ENCODE measurements around the gene MCM3.

Gene MCM3

DNA sequence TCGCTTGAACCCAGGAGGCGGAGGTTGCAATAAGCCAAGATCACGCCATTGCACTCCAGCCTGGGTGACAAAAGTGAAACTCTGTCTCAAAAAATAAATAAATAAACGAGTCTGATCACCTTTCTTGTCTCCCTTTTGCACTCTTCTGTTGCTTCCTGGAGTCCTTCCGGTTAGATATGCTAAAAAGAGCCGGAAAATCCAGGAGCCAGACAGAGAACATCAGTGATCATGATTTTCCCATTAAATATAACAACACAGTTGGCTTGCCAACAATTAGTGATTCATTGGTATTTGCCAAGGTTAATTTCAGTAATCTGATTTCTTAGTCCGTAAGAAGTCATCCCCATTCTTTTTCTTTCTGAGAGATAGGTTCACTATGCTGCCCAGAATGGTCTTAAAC is 3.7 kb upstream of the MCM3 start:
- TF ChIP-seq, protein P1, sequence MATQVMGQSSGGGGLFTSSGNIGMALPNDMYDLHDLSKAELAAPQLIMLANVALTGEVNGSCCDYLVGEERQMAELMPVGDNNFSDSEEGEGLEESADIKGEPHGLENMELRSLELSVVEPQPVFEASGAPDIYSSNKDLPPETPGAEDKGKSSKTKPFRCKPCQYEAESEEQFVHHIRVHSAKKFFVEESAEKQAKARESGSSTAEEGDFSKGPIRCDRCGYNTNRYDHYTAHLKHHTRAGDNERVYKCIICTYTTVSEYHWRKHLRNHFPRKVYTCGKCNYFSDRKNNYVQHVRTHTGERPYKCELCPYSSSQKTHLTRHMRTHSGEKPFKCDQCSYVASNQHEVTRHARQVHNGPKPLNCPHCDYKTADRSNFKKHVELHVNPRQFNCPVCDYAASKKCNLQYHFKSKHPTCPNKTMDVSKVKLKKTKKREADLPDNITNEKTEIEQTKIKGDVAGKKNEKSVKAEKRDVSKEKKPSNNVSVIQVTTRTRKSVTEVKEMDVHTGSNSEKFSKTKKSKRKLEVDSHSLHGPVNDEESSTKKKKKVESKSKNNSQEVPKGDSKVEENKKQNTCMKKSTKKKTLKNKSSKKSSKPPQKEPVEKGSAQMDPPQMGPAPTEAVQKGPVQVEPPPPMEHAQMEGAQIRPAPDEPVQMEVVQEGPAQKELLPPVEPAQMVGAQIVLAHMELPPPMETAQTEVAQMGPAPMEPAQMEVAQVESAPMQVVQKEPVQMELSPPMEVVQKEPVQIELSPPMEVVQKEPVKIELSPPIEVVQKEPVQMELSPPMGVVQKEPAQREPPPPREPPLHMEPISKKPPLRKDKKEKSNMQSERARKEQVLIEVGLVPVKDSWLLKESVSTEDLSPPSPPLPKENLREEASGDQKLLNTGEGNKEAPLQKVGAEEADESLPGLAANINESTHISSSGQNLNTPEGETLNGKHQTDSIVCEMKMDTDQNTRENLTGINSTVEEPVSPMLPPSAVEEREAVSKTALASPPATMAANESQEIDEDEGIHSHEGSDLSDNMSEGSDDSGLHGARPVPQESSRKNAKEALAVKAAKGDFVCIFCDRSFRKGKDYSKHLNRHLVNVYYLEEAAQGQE (IDR thresholded peaks at IDR 0.05; ENCODE audit: low read depth): no peak
- TF ChIP-seq TCF12 (IDR thresholded peaks at IDR 0.05; ENCODE audit: low read depth) (no peak), TAF1 (IDR thresholded peaks at IDR 0.05; ENCODE audit: low read depth) (no peak), TEAD4 (IDR thresholded peaks at IDR 0.05) (no peak), EGR1 (IDR thresholded peaks at IDR 0.05) (no peak), FOXM1 (IDR thresholded peaks at IDR 0.05; ENCODE audit: borderline replicate concordance, low read depth) (no peak), CREB1 (IDR thresholded peaks at IDR 0.05; ENCODE audit: low read depth) (no peak), USF1 (IDR thresholded peaks at IDR 0.05) (no peak), YY1 (IDR thresholded peaks at IDR 0.05; ENCODE audit: low read depth) (no peak), NFIC (IDR thresholded peaks at IDR 0.05) (no peak)

DNA sequence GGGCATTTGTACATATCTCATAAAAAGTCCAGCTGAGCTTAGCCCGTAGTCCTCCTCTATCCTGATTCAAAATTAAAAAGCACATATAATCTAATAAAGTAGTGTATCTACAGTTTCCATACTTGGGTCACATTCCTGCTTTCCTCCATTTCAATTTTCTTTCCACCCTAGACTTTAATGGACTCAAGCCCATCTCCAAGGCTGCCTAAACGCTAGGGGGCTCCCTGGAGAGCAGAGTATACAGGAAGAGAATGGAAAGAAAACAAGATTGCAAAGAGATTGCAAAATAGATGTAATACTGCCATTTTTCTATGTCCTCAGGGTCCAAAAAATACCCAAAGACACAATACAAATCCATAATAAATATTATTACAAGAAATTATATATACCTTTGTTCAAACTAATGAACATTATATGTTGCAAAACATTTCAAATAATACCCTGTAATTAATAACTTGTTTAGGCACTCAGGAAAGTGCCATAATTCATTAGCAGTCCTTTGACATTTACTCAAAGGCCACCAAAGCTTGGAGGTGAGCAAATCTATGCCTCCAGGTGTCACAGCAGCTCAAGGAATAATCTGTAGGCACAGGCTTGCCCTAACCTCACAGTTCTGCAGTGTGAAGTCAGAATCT is 2.4 kb upstream of the MCM3 start:
- TF ChIP-seq, protein P1 (IDR thresholded peaks at IDR 0.05; ENCODE audit: low read depth): no peak
- TF ChIP-seq ZBTB7A (IDR thresholded peaks at IDR 0.05; ENCODE audit: low read depth): no peak
- TF ChIP-seq NFIC (IDR thresholded peaks at IDR 0.05): no peak
- no peak for TF ChIP-seq EGR1 (IDR thresholded peaks at IDR 0.05)
- TF ChIP-seq TCF12 (IDR thresholded peaks at IDR 0.05; ENCODE audit: low read depth): no peak
- no peak for TF ChIP-seq TAF1 (IDR thresholded peaks at IDR 0.05; ENCODE audit: low read depth)
- peak; percentile 85 for TF ChIP-seq CEBPB (IDR thresholded peaks at IDR 0.05)
- TF ChIP-seq EP300 (IDR thresholded peaks at IDR 0.05; ENCODE audit: borderline replicate concordance): no peak
- TF ChIP-seq MAX (IDR thresholded peaks at IDR 0.05): no peak
- peak; percentile 70; the same call in 1 of the 2 replicates for TF ChIP-seq YY1 (IDR thresholded peaks at IDR 0.05; ENCODE audit: low read depth)
- TF ChIP-seq USF1 (IDR thresholded peaks at IDR 0.05): no peak
- no peak for TF ChIP-seq FOXM1 (IDR thresholded peaks at IDR 0.05; ENCODE audit: borderline replicate concordance, low read depth)
- TF ChIP-seq CREB1 (IDR thresholded peaks at IDR 0.05; ENCODE audit: low read depth): no peak
- peak; percentile 72 for TF ChIP-seq RAD21 (IDR thresholded peaks at IDR 0.05; ENCODE audit: low read depth)
- TF ChIP-seq TEAD4 (IDR thresholded peaks at IDR 0.05): 0 out of 2 replicates have a peak, but pooled peaks have one; percentile 14

DNA sequence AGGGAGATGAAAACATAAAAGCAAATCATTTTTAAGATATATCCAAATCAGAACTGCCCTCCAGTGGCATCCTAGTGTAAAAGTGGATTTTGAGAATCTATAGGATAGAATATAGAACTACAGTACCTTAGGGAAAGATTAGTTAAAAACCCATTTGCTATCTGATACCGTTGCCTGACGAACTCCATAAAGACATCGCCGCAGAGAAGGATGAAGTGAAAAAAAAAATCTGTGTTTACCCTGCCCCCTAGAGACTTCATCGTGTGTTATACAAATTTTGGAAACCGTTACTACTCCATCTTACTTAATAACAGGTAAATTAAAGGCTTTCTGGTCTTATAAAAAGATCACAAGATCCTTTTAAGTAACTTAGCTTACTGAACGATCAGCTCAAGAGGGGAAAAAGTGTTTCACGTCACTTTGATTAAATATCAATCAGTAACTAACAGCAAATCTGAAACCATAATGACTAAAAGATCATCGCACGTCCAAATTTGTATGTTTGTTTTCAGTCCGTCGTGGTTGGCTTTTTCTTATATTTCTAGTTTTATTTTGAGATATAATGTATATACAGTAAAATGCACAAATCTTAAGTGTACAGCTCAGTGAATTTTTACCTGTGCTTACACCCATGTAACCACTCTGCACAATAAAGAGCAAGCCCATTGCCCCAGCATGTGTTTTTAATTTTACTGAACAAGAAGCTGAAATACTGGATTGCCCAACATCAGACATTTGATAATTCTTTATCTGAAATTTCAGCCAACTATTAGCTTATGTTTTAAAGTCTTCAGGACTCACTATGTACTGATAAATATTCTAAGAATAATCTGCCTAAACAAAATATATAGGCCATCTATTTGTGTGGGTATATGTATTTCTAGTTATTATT is 881 bp upstream of the MCM3 start:
- TF ChIP-seq EGR1 (IDR thresholded peaks at IDR 0.05): no peak
- no peak for TF ChIP-seq TEAD4 (IDR thresholded peaks at IDR 0.05)
- no peak for TF ChIP-seq FOXM1 (IDR thresholded peaks at IDR 0.05; ENCODE audit: borderline replicate concordance, low read depth)
- no peak for TF ChIP-seq NFIC (IDR thresholded peaks at IDR 0.05)
- no peak for TF ChIP-seq YY1 (IDR thresholded peaks at IDR 0.05; ENCODE audit: low read depth)
- TF ChIP-seq MAX (IDR thresholded peaks at IDR 0.05): no peak
- no peak for TF ChIP-seq CREB1 (IDR thresholded peaks at IDR 0.05; ENCODE audit: low read depth)
- no peak for TF ChIP-seq CEBPB (IDR thresholded peaks at IDR 0.05)
- no peak for TF ChIP-seq ZBTB7A (IDR thresholded peaks at IDR 0.05; ENCODE audit: low read depth)
- no peak for TF ChIP-seq USF1 (IDR thresholded peaks at IDR 0.05)
- TF ChIP-seq, protein P1 (IDR thresholded peaks at IDR 0.05; ENCODE audit: low read depth): no peak

Measured in Ishikawa (cell line).